ENCODE data around the gene N4BP3.

The N4BP3 gene

GRCh38 chr5:178094345-178094744 is 19.0 kb upstream of the N4BP3 start:
- no peak for DNase-seq (ENCODE audit: low read depth)
- no peak for TF ChIP-seq CTCF (IDR thresholded peaks at IDR 0.05; ENCODE audit: insufficient read depth, low read depth, low read length, missing control alignments)
- no peak overlapping the region for H3K4me3 ChIP-seq (ENCODE audit: low read depth, low read length)

- no peak for DNase-seq (ENCODE audit: low read depth)
- H3K4me3 ChIP-seq (ENCODE audit: low read depth, low read length), result no peak overlapping the region
- no peak for TF ChIP-seq CTCF (IDR thresholded peaks at IDR 0.05; ENCODE audit: insufficient read depth, low read depth, low read length, missing control alignments)
Measured at GRCh38 chr5:178098685-178099084, 14.6 kb upstream of the N4BP3 start.

- no peak for DNase-seq (ENCODE audit: low read depth)
- H3K4me3 ChIP-seq (ENCODE audit: low read depth, low read length), result no peak overlapping the region
- no peak for TF ChIP-seq CTCF (IDR thresholded peaks at IDR 0.05; ENCODE audit: insufficient read depth, low read depth, low read length, missing control alignments)
Measured at GRCh38 chr5:178103612-178104011, 9.7 kb upstream of the N4BP3 start.

GRCh38 chr5:178104492-178104891 is 8.8 kb upstream of the N4BP3 start:
- no peak for TF ChIP-seq CTCF (IDR thresholded peaks at IDR 0.05; ENCODE audit: insufficient read depth, low read depth, low read length, missing control alignments)
- no peak overlapping the region for H3K4me3 ChIP-seq (ENCODE audit: low read depth, low read length)
- no peak for DNase-seq (ENCODE audit: low read depth)

GRCh38 chr5:178106086-178106485 is 7.2 kb upstream of the N4BP3 start:
- no peak for DNase-seq (ENCODE audit: low read depth)
- no peak for TF ChIP-seq CTCF (IDR thresholded peaks at IDR 0.05; ENCODE audit: insufficient read depth, low read depth, low read length, missing control alignments)
- no peak overlapping the region for H3K4me3 ChIP-seq (ENCODE audit: low read depth, low read length)

- TF ChIP-seq CTCF (IDR thresholded peaks at IDR 0.05; ENCODE audit: insufficient read depth, low read depth, low read length, missing control alignments), result no peak
- no peak overlapping the region for H3K4me3 ChIP-seq (ENCODE audit: low read depth, low read length)
- DNase-seq (ENCODE audit: low read depth), result peak; percentile 48
Measured at GRCh38 chr5:178106556-178107239, 6.6 kb upstream of the N4BP3 start.

GRCh38 chr5:178107756-178108310 is 5.5 kb upstream of the N4BP3 start:
- H3K4me3 ChIP-seq (ENCODE audit: low read depth, low read length), result no peak overlapping the region
- no peak for DNase-seq (ENCODE audit: low read depth)
- no peak for TF ChIP-seq CTCF (IDR thresholded peaks at IDR 0.05; ENCODE audit: insufficient read depth, low read depth, low read length, missing control alignments)

Data from GM12865 (cell line).